ENCODE data around the gene GOLGA6L10.
A peak's percentile ranks its signal among the peaks of the same experiment; 100 is the strongest.
"Not testable (repeated sequence)": the region's sequence is repeated elsewhere in the genome, so short reads cannot be mapped to it uniquely, and the experiment has no call there.

GOLGA6L10 gene

DNA sequence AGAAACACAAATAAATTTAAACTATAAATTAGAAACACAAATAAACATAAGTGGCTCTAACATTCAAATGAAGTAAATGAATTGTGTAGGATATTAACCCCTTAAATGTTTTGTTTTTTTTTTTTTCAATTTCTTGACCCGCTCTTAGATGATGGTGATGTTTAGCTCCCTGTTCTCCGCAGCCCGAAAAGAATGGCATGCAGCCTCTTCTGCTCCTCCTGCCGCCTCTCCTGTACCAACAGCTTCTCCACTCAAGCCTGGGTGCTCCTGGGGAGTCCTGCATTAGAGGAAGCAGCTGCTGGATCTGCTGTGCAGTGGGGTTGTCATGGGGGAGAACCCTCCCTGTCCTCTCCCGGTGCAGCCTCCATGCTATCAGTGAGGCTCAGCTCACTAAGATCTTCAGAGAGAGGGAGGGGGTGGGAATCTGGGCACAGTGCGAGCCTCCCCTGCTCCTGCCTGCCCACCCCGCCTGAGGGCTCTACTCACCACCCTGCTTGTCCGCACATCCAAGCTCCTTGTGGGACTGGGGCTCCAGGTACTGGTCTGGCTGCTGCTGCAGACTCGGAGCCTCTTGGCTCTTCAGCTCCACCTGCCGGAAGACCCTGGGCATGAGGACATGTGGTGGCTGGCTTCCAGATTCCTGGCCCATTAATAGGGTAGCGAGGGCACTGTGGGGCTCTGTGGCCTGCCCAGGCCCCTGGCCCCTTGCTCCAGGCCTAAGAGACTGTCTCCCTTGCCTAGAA lies 6.5 kb downstream of the GOLGA6L10 start:
- in situ Hi-C loops (cut with MboI; ENCODE audit: low pct_unique_long_range_greater_than_20kb, low sequenced_read_pairs, unreplicated experiment); DNase-seq (ENCODE audit: low spot score): not testable (repeated sequence)
- TF ChIP-seq, protein P1, sequence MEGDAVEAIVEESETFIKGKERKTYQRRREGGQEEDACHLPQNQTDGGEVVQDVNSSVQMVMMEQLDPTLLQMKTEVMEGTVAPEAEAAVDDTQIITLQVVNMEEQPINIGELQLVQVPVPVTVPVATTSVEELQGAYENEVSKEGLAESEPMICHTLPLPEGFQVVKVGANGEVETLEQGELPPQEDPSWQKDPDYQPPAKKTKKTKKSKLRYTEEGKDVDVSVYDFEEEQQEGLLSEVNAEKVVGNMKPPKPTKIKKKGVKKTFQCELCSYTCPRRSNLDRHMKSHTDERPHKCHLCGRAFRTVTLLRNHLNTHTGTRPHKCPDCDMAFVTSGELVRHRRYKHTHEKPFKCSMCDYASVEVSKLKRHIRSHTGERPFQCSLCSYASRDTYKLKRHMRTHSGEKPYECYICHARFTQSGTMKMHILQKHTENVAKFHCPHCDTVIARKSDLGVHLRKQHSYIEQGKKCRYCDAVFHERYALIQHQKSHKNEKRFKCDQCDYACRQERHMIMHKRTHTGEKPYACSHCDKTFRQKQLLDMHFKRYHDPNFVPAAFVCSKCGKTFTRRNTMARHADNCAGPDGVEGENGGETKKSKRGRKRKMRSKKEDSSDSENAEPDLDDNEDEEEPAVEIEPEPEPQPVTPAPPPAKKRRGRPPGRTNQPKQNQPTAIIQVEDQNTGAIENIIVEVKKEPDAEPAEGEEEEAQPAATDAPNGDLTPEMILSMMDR (IDR thresholded peaks at IDR 0.05; ENCODE audit: extremely low read depth, insufficient read depth, missing control alignments) = peak; percentile 35

DNA sequence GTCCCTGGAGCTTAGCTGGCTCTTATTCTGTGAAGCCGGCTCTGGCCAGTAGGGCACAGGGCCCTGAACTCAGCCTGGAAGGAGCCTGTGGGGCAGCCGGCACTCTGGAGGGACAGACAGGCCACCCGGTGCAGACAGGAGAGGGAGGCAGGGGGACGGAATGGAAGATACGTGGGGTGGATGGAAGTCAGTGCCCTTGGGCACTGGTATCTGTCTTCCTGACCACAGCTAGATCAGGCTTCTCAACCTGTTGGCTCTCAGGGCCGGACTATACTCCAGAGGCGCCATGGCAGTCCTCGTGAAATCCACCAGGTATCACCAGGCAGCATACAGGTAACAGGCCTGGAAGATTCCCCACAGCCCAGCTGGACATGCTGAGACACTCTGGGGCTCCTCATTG lies 10.7 kb downstream of the GOLGA6L10 start:
- DNase-seq (ENCODE audit: low spot score); in situ Hi-C loops (cut with MboI; ENCODE audit: low pct_unique_long_range_greater_than_20kb, low sequenced_read_pairs, unreplicated experiment): not testable (repeated sequence)

DNA sequence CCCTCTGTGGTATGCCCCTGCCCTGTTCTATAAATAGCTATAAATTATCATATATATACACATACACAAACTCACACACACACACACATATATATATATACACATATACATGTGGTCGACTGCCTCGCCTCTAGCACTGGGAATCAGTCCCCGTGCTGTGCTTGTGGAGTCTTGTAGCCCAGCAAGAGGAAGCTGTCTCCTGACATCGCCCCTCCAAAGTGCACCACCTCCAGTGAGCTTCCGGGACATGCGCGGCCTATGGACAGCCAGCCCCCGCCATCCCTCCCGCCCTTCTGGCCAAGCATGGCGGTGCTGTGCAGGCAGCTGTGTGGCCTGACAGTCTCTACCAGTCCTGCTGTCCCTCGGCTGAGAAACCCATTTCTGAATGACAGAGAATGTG lies 11.2 kb downstream of the GOLGA6L10 start:
- in situ Hi-C loops (cut with MboI; ENCODE audit: low pct_unique_long_range_greater_than_20kb, low sequenced_read_pairs, unreplicated experiment); DNase-seq (ENCODE audit: low spot score): not testable (repeated sequence)

DNA sequence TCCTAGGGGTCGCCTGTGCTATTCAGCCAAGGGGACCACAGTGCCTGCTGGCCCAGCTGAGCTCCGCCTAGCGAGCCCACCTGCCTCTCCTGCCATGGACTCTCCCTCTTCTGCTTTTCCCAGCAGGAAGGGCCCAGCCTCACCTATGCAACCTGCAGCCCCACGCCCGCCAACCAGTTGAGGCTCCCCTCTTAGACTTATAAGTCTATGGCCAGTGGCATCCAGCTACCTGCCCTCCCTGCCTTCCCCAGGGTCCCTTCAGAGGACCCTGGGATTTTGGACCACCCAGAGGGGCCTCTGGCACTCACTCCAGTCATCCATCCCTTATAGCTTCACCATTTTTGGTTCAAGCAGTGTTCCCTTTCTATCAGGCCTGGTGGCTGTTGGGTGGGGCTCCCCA lies 12.2 kb downstream of the GOLGA6L10 start:
- DNase-seq (ENCODE audit: low spot score); in situ Hi-C loops (cut with MboI; ENCODE audit: low pct_unique_long_range_greater_than_20kb, low sequenced_read_pairs, unreplicated experiment): not testable (repeated sequence)

DNA sequence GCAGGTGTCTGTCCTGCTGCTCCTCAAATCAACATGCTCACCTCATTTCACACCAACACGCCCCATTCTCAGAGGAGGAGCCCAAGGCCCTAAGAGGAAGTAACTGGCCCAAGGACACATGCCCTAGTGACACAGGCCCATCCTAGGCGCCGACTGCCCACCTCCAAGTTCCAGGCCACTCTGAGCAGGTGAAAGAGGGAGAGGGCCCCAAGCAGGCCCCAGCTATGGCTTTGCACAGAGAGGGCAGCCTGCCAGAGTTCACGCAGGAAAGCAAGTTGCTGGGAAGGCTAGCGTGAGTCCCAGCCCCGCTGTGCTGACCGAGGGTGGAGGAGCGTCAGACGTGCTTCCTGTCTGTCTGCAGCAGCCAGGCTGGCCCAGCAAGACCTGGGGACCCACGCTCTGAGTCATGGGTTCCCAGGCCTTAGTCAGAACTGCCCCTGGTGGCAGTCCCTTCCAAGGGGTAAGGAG lies 13.1 kb downstream of the GOLGA6L10 start:
- in situ Hi-C loops (cut with MboI; ENCODE audit: low pct_unique_long_range_greater_than_20kb, low sequenced_read_pairs, unreplicated experiment); DNase-seq (ENCODE audit: low spot score): not testable (repeated sequence)

DNA sequence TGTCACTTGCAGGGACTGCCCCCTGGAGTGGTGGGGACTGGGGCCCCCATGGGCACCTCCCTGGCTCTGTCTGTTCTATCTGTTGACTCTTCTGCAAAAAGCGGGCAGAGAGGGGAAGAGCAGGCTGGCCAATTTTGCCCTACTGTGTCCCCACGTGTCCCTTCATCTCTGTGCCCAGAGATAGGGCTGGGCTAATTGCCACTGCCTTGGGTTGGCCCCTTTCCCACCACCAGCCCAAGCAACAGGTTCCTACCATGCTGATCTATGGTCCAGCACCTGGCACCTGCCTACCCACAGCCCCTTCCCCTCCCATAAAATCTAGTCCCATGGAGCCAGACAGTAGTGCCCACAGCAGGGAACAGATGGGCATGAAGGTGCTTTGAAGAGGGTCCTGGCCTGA lies 14.3 kb downstream of the GOLGA6L10 start:
- in situ Hi-C loops (cut with MboI; ENCODE audit: low pct_unique_long_range_greater_than_20kb, low sequenced_read_pairs, unreplicated experiment); DNase-seq (ENCODE audit: low spot score): not testable (repeated sequence)

DNA sequence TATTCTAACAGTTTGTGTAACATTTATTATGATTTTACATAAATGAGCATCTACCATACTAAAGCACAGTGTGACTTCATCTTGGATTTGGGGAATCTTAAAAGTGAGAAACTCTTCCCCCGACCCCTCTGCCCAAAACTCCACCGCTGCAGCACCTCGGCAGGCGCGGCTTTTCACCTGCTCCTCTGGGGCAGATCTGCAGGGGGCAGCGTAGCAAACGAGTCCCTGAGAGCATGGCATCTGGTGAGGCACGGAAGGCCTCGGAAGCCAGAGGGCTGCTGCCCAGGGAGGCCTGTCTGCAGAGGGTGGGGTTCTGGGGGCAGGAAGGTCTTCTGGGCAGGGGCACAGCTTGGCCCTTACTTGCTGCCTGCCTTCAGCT lies 14.7 kb downstream of the GOLGA6L10 start:
- in situ Hi-C loops (cut with MboI; ENCODE audit: low pct_unique_long_range_greater_than_20kb, low sequenced_read_pairs, unreplicated experiment); DNase-seq (ENCODE audit: low spot score): not testable (repeated sequence)

DNA sequence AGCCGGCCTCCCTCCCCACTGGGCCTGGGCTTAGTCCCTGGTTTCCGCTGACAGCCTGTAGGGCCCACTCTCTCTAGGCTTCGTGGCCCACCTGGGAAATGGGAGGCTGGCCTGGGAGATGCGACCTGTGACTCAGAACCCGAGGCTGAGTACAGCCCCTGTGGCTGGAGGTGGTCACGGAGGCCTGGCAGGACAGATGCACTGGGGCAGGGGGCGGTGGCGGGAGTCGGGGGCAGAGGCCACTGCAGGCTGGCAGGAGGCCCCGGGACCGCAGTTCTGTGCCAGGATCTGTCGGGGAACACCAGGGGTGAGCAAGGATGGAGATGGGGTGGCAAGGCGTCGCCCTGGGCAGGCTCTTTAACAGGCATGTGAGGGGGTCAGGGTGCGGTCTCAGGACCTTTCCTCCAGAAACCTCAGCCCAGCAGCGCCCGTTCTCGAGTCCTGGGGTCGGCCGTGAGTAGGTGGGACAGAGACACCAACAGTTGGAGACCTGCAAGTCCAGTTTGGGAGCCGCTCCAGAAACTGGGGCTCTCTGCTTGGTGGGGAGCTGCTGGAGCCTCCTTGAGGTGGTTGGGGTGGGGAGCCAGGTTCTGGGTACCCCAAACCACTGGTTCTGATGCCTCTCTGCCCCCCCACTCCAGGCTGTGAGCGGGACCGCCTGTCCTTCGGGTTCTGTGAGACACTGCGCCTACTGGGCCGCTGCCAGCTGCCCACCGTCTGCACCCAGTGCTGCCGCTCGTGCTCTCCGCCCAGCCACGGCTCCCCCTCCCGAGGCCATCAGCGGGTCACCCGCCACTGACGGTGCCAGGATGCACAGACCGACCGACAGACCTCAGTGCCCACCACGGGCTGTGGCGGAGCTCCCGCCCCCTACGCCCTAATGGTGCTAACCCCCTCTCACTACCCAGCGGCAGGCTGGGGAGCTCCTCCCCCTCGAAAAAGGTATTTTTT lies 15.4 kb downstream of the GOLGA6L10 start:
- DNase-seq (ENCODE audit: low spot score); in situ Hi-C loops (cut with MboI; ENCODE audit: low pct_unique_long_range_greater_than_20kb, low sequenced_read_pairs, unreplicated experiment): not testable (repeated sequence)

DNA sequence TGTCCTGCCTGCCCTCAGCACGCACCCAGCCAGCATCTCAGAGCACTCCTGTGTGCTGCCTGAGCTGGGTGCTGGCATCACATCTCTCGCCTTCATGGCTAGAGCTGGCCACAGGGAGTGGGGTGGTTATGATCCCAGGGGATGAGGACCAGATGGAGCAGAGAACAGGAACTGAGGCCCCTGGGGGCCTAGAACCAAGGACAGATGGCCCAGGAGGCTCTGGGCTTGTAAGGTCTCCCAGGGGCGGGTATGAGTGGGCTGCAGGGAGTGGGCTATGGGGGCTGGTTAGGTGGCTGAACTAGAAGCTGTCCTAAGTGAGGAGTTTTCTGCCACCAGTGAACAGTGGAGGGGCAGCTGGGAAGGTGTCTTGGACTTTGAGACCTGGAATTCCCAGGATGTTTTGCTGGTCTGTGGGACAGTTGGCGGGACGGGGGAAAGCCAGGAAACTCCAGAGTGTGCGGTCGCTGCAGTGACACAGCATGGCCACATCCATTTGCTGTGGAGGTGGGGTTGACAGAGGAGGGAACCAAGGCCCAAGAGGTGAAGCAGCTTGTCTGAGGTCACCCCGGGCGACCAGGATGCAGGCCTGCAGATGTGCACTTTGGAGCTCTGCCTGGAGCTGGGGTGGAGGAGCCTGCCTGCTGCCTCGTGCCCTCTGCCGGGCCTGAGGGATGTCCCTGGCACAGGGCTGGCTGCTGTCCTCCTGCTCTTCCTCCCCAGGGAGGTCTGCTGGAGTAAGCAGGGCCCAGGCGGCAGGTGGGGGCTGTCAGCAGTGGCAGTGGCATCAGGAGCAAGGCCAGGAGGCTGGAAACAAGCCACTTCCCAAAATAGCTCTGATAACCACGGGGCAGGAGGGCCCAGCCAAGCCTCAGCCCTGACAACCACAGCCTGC lies 16.3 kb downstream of the GOLGA6L10 start:
- DNase-seq (ENCODE audit: low spot score); in situ Hi-C loops (cut with MboI; ENCODE audit: low pct_unique_long_range_greater_than_20kb, low sequenced_read_pairs, unreplicated experiment): not testable (repeated sequence)

DNA sequence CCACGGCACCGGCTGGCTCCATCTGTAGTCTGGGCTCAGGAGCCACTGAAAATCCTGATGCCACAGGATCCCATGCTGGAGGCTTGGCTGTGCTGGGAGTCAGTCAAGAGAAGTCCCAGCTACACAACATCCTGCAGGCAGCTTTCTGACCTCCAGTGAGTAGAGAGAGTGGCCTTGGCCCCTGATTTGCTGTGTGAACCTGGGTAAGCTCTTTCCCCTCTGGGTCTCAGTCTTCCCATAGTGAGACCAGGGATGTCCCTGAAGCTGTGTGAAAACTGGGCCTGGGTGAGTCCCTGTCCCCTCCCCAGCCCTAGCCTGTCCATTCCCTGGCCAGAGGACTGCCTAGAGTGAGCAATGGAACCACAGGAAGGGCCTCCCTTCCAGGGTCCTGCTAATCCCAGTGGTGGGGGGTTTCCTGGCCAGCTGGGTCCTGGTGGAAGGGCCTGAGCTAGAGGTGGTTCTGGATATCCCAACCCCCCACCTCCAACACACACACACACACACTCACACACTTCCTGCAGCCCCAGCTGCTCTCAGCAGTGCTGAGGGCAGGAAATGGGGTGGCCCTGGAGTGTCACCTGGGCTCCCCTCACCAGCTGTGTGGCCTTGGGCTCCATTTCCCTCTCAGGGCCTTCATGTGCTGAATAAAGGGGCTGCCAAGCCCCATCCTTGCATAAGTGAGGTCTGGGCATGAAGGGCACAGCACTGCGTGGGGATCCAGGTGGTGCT lies 17.5 kb downstream of the GOLGA6L10 start:
- in situ Hi-C loops (cut with MboI; ENCODE audit: low pct_unique_long_range_greater_than_20kb, low sequenced_read_pairs, unreplicated experiment); DNase-seq (ENCODE audit: low spot score): not testable (repeated sequence)

DNA sequence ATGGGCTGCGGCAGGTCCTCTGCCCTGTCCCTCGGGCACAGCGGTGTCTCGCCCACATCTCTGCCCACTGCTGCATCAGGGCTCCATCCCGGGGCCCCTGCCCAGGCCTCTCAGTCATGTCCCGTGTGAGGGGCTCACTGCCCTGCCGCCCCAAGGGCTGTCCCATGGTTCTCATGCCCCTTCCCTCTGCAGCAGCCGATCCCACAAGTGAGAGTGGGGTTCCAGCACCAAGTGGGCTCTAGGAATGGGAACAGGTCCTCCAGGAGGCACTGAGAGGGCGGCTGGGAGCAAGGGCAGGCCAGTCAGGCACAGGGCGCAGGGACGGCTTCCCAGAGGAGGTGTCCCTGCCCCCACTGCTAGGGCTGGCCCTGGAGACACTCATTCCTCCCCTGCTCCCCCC lies 18.4 kb downstream of the GOLGA6L10 start:
- DNase-seq (ENCODE audit: low spot score); in situ Hi-C loops (cut with MboI; ENCODE audit: low pct_unique_long_range_greater_than_20kb, low sequenced_read_pairs, unreplicated experiment): not testable (repeated sequence)

DNA sequence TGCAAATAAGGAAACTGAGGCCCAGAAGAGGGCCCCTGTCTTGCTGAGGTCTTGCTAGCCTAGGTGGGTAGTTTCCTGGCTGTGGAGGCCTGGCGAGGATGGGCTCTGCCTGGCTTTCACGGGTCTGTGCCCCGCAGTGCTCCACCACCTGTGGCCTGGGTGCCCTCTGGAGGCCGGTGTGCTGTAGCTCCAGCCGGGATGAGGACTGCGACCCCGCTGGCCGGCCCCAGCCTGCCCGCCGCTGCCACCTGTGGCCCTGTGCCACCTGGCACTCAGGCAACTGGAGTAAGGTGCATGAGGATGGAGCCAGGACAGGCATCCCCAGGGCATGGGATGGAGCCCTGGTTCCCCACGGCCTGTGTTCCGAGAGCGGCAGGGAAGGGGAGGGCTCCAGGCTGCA lies 20.2 kb downstream of the GOLGA6L10 start:
- DNase-seq (ENCODE audit: low spot score); in situ Hi-C loops (cut with MboI; ENCODE audit: low pct_unique_long_range_greater_than_20kb, low sequenced_read_pairs, unreplicated experiment): not testable (repeated sequence)

DNA sequence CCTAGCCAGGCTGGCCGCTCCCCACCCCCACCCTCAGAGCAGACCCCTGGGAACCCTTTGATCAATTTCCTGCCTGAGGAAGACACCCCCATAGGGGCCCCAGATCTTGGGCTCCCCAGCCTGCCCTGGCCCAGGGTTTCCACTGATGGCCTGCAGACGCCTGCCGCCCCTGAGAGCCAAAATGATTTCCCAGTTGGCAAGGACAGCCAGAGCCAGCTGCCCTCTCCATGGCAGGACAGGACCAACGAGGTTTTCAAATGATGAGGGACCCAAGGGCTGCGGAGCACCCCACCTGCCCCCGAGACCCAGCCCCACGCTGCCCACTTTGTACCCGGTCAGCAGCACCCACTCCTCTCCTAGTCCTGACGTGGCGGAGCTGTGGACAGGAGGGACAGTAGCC lies 21.9 kb downstream of the GOLGA6L10 start:
- DNase-seq (ENCODE audit: low spot score); in situ Hi-C loops (cut with MboI; ENCODE audit: low pct_unique_long_range_greater_than_20kb, low sequenced_read_pairs, unreplicated experiment): not testable (repeated sequence)

DNA sequence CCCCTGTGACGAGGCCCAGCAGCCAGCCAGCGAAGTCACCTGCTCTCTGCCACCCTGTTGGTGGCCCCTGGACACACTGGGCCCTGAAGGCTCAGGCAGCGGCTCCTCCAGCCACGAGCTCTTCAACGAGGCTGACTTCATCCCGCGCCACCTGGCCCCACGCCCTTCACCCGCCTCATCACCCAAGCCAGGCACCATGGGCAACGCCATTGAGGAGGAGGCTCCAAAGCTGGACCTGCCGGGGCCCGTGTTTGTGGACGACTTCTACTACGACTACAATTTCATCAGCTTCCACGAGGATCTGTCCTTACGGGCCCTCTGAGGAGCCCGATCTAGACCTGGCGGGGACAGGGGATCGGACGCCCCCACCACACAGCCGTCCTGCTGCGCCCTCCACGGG lies 22.4 kb downstream of the GOLGA6L10 start:
- in situ Hi-C loops (cut with MboI; ENCODE audit: low pct_unique_long_range_greater_than_20kb, low sequenced_read_pairs, unreplicated experiment); DNase-seq (ENCODE audit: low spot score): not testable (repeated sequence)

DNA sequence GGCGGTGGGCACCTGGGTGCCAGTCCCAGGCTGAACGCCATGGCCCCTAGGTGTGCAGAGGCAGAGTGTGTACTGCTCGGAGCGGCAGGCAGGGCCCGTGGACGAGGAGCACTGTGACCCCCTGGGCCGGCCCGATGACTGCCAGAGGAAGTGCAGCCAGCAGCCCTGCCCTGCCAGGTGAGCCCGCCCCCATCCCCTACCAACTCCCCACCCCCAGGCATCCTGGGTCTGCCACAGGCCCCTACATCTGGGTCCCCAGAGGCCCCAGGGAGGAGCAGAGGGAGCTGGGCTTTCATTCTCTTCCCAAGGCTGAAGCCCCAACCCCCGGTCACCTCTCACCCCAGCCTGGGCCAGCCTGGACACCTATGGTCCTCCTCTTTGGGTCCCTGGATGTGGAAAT lies 23.6 kb downstream of the GOLGA6L10 start:
- in situ Hi-C loops (cut with MboI; ENCODE audit: low pct_unique_long_range_greater_than_20kb, low sequenced_read_pairs, unreplicated experiment); DNase-seq (ENCODE audit: low spot score): not testable (repeated sequence)

Data from GM13977 (cell line).